ENCODE results near the gene PCDHGA9.
"Not testable (repeated sequence)": the region's sequence is repeated elsewhere in the genome, so short reads cannot be mapped to it uniquely, and the experiment has no call there.

Gene PCDHGA9

GRCh38 chr5:141412854-141413539, 10.4 kb downstream of the PCDHGA9 start, which contains the start of gene PCDHGA10:
Gene PCDHGA10 (plus strand): TSS chr5:141412987. CDS start chr5:141413176, 189 bp downstream.
- H3K4me3 ChIP-seq (ENCODE audit: low read depth, low read length) = peak within 1 kb of the TSS; percentile 64
- TF ChIP-seq POLR2A (IDR thresholded peaks at IDR 0.05; ENCODE audit: extremely low read depth, insufficient read length) (no peak), MAX (IDR thresholded peaks at IDR 0.05; ENCODE audit: low read depth, low read length) (no peak)
- TF ChIP-seq, protein P1, sequence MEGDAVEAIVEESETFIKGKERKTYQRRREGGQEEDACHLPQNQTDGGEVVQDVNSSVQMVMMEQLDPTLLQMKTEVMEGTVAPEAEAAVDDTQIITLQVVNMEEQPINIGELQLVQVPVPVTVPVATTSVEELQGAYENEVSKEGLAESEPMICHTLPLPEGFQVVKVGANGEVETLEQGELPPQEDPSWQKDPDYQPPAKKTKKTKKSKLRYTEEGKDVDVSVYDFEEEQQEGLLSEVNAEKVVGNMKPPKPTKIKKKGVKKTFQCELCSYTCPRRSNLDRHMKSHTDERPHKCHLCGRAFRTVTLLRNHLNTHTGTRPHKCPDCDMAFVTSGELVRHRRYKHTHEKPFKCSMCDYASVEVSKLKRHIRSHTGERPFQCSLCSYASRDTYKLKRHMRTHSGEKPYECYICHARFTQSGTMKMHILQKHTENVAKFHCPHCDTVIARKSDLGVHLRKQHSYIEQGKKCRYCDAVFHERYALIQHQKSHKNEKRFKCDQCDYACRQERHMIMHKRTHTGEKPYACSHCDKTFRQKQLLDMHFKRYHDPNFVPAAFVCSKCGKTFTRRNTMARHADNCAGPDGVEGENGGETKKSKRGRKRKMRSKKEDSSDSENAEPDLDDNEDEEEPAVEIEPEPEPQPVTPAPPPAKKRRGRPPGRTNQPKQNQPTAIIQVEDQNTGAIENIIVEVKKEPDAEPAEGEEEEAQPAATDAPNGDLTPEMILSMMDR (IDR thresholded peaks at IDR 0.05; ENCODE audit: low read depth, low read length) = peak; percentile 85
- DNase-seq (ENCODE audit: low read depth) = peak; percentile 82

DNA sequence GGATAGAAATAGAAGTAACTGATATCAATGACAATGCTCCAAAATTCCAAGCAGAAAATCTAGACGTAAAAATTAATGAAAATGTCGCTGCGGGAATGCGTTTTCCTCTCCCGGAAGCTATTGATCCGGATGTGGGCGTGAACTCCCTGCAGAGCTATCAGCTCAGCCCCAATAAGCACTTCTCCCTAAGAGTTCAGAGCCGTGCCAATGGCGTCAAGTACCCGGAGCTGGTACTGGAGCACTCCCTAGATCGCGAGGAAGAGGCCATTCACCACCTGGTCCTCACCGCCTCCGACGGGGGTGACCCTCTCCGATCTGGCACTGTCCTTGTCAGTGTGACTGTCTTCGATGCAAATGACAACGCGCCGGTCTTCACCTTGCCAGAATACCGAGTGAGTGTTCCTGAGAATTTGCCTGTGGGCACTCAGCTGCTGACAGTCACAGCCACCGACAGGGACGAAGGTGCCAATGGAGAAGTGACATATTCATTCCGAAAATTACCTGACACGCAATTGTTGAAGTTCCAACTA, 11.0 kb downstream of the PCDHGA9 start:
- peak overlapping the region; percentile 64 for H3K4me3 ChIP-seq (ENCODE audit: low read depth, low read length)
- TF ChIP-seq MYC (IDR thresholded peaks at IDR 0.05; ENCODE audit: low read depth, low read length) = no peak
- TF ChIP-seq, protein P1 (IDR thresholded peaks at IDR 0.05; ENCODE audit: low read depth, low read length) = no peak
- no peak for TF ChIP-seq POLR2A (IDR thresholded peaks at IDR 0.05; ENCODE audit: extremely low read depth, insufficient read length)
- no peak for TF ChIP-seq MAX (IDR thresholded peaks at IDR 0.05; ENCODE audit: low read depth, low read length)
- no peak for DNase-seq (ENCODE audit: low read depth)

- not testable (repeated sequence) for DNase-seq (ENCODE audit: low read depth); H3K4me3 ChIP-seq (ENCODE audit: low read depth, low read length)
These were observed 12.1 kb downstream of the PCDHGA9 start for GRCh38 chr5:141414548-141415274.

DNA sequence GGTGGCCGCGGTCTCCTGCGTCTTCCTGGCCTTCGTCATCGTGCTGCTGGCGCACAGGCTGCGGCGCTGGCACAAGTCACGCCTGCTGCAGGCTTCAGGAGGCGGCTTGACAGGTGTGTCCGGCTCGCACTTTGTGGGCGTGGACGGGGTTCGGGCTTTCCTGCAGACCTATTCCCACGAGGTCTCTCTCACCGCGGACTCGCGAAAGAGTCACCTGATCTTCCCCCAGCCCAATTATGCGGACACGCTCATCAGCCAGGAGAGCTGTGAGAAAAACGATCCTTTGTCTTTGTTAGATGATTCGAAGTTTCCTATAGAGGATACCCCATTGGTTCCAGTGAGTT, 12.7 kb downstream of the PCDHGA9 start:
- H3K4me3 ChIP-seq (ENCODE audit: low read depth, low read length); DNase-seq (ENCODE audit: low read depth): not testable (repeated sequence)

DNA sequence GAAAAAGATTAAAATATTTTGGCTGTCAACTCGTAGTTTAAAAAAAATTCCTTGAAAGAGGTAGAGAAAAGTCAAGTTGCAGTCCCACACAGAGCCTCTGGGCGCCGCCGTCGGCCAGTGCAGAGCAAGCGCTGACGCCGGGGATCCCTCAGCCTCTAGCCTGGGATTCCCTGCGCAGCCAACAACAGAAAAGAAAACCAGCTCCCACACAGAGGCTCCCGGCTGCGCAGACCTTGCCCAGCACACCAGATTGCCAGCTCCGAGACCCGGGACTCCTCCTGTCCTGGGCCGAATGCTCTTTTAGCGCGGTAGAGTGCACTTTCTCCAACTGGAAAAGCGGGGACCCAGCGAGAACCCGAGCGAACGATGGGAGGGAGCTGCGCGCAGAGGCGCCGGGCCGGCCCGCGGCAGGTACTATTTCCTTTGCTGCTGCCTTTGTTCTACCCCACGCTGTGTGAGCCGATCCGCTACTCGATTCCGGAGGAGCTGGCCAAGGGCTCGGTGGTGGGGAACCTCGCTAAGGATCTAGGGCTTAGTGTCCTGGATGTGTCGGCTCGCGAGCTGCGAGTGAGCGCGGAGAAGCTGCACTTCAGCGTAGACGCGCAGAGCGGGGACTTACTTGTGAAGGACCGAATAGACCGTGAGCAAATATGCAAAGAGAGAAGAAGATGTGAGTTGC, 15.1 kb downstream of the PCDHGA9 start, which contains the start of gene PCDHGB7:
PCDHGB7 (plus strand) TSS at position 184 of the 679 bp plus-strand sequence; CDS start at position 367, 183 bp downstream.
- DNase-seq (ENCODE audit: low read depth) = peak; percentile 81
- peak within 1 kb of the TSS; percentile 11 for H3K4me3 ChIP-seq (ENCODE audit: low read depth, low read length)
- TF ChIP-seq, protein P1 (IDR thresholded peaks at IDR 0.05; ENCODE audit: low read depth, low read length) = peak; percentile 82

DNA sequence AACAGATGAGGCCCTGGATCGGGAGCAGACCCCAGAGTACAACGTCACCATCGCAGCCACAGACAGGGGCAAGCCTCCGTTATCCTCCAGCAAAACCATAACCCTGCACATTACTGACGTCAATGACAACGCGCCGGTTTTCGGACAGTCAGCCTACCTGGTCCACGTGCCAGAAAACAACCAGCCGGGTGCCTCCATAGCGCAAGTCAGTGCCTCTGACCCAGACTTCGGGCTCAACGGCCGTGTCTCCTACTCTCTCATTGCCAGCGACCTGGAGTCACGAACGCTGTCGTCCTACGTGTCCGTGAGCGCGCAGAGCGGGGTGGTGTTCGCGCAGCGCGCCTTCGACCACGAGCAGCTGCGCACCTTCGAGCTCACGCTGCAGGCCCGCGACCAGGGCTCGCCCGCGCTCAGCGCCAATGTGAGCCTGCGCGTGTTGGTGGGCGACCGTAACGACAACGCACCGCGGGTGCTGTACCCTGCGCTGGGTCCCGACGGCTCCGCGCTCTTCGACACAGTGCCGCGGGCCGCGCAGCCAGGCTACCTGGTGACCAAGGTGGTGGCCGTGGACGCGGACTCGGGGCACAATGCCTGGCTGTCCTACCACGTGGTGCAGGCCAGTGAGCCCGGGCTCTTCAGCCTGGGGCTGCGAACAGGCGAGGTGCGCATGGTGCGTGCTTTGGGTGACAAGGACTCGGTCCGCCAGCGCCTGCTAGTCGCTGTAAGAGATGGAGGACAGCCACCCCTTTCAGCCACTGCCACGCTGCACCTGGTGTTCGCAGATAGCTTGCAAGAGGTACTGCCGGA, 16.7 kb downstream of the PCDHGA9 start:
- H3K4me3 ChIP-seq (ENCODE audit: low read depth, low read length) = no peak overlapping the region
- TF ChIP-seq MYC (IDR thresholded peaks at IDR 0.05; ENCODE audit: low read depth, low read length) = no peak
- TF ChIP-seq POLR2A (IDR thresholded peaks at IDR 0.05; ENCODE audit: extremely low read depth, insufficient read length) = no peak
- TF ChIP-seq MAX (IDR thresholded peaks at IDR 0.05; ENCODE audit: low read depth, low read length) = no peak
- TF ChIP-seq, protein P1 (IDR thresholded peaks at IDR 0.05; ENCODE audit: low read depth, low read length) = no peak
- no peak for DNase-seq (ENCODE audit: low read depth)

Measured in NB4 (cell line).